Neural progenitor cell (in vitro differentiated cells): ENCODE measurements around the gene CACNB4. TPM values are rescaled to one million over a fixed set of nuclear protein-coding genes. Genes with fewer than 3 reads are reported as not detected.
"Not testable (repeated sequence)": the region's sequence is repeated elsewhere in the genome, so short reads cannot be mapped to it uniquely, and the experiment has no call there.

Source experiments
- DNase-seq: peaks from one replicate; pipeline ENCODE4 v3.0.0-alpha.2; 2016; ENCODE audit warnings: low spot score
- H2AFZ ChIP-seq: fragments of 200-600 bp; sonication (generic); replicated peaks from 2 replicates; pipeline ENCODE4 v1.6.1; 2016; ENCODE audit warnings: antibody characterized with exemption
- H3F3A ChIP-seq: fragments of 200-600 bp; sonication (generic); 2 replicates; pipeline ENCODE4 v1.6.1; 2016; ENCODE audit warnings: antibody characterized with exemption, low read depth
- H3K27ac ChIP-seq: fragments of 200-600 bp; sonication (generic); 2 replicates; pipeline ENCODE4 v1.5.1; 2016; ENCODE audit warnings: mild to moderate bottlenecking
- H3K27me3 ChIP-seq: fragments of 200-600 bp; sonication (generic); 2 replicates; pipeline ENCODE4 v1.6.1; 2016; ENCODE audit warnings: mild to moderate bottlenecking, moderate library complexity
- H3K36me3 ChIP-seq: fragments of 200-600 bp; sonication (generic); 2 replicates; pipeline ENCODE4 v1.5.1; 2016
- H3K4me1 ChIP-seq: fragments of 200-600 bp; sonication (generic); 2 replicates; pipeline ENCODE4 v1.6.1; 2016; ENCODE audit warnings: mixed run types
- H3K4me2 ChIP-seq: fragments of 200-600 bp; sonication (generic); 2 replicates; pipeline ENCODE4 v1.6.1; 2016
- H3K4me3 ChIP-seq: fragments of 200-600 bp; sonication (generic); 2 replicates; pipeline ENCODE4 v1.5.1; 2016
- H3K79me2 ChIP-seq: fragments of 200-600 bp; sonication (generic); 2 replicates; pipeline ENCODE4 v1.6.1; 2016; ENCODE audit warnings: low read depth
- H3K9ac ChIP-seq: fragments of 200-600 bp; sonication (generic); 2 replicates; pipeline ENCODE4 v1.6.1; 2016
- H3K9me3 ChIP-seq: fragments of 200-600 bp; sonication (generic); 2 replicates; pipeline ENCODE4 v1.5.1; 2016; ENCODE audit warnings: low read depth
- H4K20me1 ChIP-seq: fragments of 200-600 bp; sonication (generic); 2 replicates; pipeline ENCODE4 v1.6.1; 2016; ENCODE audit warnings: low read depth
- H3K27ac Mint-ChIP-seq: 3 replicates; pipeline ENCODE4 v1.8.0; 2021; ENCODE audit warnings: mixed read lengths
- H3K27me3 Mint-ChIP-seq: 2 replicates; pipeline ENCODE4 v1.8.0; 2022; ENCODE audit warnings: low read depth, mild to moderate bottlenecking, inconsistent platforms, moderate library complexity, mixed read lengths; ENCODE audit not compliant: insufficient read depth
- H3K36me3 Mint-ChIP-seq: 3 replicates; pipeline ENCODE4 v1.8.0; 2021; ENCODE audit warnings: mixed read lengths
- H3K4me1 Mint-ChIP-seq: 3 replicates; pipeline ENCODE4 v1.8.0; 2021; ENCODE audit warnings: mixed read lengths
- H3K4me3 Mint-ChIP-seq: 3 replicates; pipeline ENCODE4 v1.8.0; 2021; ENCODE audit warnings: mild to moderate bottlenecking, moderate library complexity, mixed read lengths
- H3K9me3 Mint-ChIP-seq: 3 replicates; pipeline ENCODE4 v1.8.0; 2020; ENCODE audit warnings: mixed read lengths
- EZH2 ChIP-seq: fragments of 200-600 bp; sonication (generic); IDR thresholded peaks from 2 replicates; pipeline ENCODE4 v1.6.1; 2017; ENCODE audit warnings: antibody characterized with exemption, mild to moderate bottlenecking, moderate library complexity
- EZH2phosphoT487 ChIP-seq: fragments of 200-600 bp; sonication (generic); IDR thresholded peaks from 2 replicates; pipeline ENCODE4 v1.6.1; 2017; ENCODE audit warnings: antibody characterized with exemption
- total RNA-seq: library from RNA; depleted of rRNA; stranded (reverse); fragments of >200 nt; gene quantifications from 2 replicates; pipeline ENCODE4 v1.2.3, GENCODE V29; 2015; ENCODE audit warnings: low replicate concordance
- TF ChIP-seq, protein P1 (sequence below): fragments of 200-600 bp; sonication (generic); IDR thresholded peaks from 2 replicates; pipeline ENCODE4 v1.5.1; 2017; ENCODE audit warnings: antibody characterized with exemption, mild to moderate bottlenecking

The CACNB4 gene
- total RNA-seq, 1 donor from 2014 or later: 14.2 TPM

DNA sequence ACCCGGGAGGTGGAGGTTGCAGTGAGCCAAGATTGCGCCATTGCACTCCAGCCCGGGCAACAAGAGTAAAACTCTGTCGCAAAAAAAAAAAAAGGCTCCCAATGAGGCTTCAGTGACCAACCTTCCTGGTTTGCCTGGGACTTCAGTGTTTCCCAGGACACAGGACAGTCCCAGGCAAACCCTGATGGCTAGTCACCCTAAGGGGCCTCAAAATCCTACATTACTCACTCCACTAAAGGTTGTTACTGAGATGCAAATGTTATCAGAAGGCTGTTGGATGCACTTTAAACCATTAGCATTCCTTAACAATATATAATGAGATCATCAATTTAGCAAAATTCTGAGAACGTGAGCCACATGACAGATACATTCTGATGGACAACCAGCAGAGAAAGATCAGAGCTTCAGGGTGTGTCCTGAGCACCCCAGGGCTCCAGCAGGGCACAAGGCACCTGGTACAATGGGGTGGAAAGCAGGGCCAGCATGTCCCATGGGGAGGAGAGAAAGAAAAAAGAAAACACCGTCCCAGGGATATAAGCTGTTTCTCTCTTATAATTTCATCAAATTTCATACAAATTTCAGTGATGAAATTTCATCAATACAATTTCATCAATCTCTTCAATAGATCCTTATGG lies 152.5 kb downstream of the CACNB4 start:
- Histone ChIP-seq H3K27ac (no peak overlapping the region), H3K36me3 (no peaks in the 10 kb centered on the region), H3K4me1 (peaks cover 5% of the 10 kb centered on the region), H3K9ac (no peak overlapping the region), H3K4me2 (no peak overlapping the region), H3K4me3 (no peak overlapping the region), H3K27me3 (no peaks in the 10 kb centered on the region), H3K9me3 (peaks cover 4% of the 10 kb centered on the region), H4K20me1 (no peaks in the 10 kb centered on the region), H3K79me2 (no peaks in the 10 kb centered on the region), H2AFZ (no peak overlapping the region), H3F3A (no peaks in the 10 kb centered on the region)
- H3K27me3 Mint-ChIP-seq: peaks cover 2% of the 10 kb centered on the region
- no peak overlapping the region for H3K27ac Mint-ChIP-seq
- H3K9me3 Mint-ChIP-seq: peaks cover 17% of the 10 kb centered on the region
- DNase-seq: no peak
- H3K4me1 Mint-ChIP-seq: peaks cover 13% of the 10 kb centered on the region
- peaks cover 2% of the 10 kb centered on the region for H3K36me3 Mint-ChIP-seq
- no peak overlapping the region for H3K4me3 Mint-ChIP-seq
- TF ChIP-seq EZH2phosphoT487 (no peak), EZH2 (no peak)
- TF ChIP-seq, protein P1, sequence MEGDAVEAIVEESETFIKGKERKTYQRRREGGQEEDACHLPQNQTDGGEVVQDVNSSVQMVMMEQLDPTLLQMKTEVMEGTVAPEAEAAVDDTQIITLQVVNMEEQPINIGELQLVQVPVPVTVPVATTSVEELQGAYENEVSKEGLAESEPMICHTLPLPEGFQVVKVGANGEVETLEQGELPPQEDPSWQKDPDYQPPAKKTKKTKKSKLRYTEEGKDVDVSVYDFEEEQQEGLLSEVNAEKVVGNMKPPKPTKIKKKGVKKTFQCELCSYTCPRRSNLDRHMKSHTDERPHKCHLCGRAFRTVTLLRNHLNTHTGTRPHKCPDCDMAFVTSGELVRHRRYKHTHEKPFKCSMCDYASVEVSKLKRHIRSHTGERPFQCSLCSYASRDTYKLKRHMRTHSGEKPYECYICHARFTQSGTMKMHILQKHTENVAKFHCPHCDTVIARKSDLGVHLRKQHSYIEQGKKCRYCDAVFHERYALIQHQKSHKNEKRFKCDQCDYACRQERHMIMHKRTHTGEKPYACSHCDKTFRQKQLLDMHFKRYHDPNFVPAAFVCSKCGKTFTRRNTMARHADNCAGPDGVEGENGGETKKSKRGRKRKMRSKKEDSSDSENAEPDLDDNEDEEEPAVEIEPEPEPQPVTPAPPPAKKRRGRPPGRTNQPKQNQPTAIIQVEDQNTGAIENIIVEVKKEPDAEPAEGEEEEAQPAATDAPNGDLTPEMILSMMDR: no peak

GRCh38 chr2:151945602-151946001 lies 153.2 kb downstream of the CACNB4 start:
- H4K20me1 ChIP-seq: no peaks in the 10 kb centered on the region
- H3K27me3 ChIP-seq: no peaks in the 10 kb centered on the region
- Mint-ChIP-seq H3K27ac (no peak overlapping the region), H3K27me3 (peaks cover 1% of the 10 kb centered on the region), H3K4me3 (no peak overlapping the region), H3K36me3 (peaks cover 2% of the 10 kb centered on the region), H3K9me3 (peaks cover 17% of the 10 kb centered on the region), H3K4me1 (peaks cover 13% of the 10 kb centered on the region)
- H3K4me2 ChIP-seq: no peak overlapping the region
- DNase-seq: no peak
- H3K9me3 ChIP-seq: peaks cover 4% of the 10 kb centered on the region
- H3F3A ChIP-seq: no peaks in the 10 kb centered on the region
- no peak overlapping the region for H3K27ac ChIP-seq
- peaks cover 5% of the 10 kb centered on the region for H3K4me1 ChIP-seq
- H3K79me2 ChIP-seq: no peaks in the 10 kb centered on the region
- H3K36me3 ChIP-seq: no peaks in the 10 kb centered on the region
- H2AFZ ChIP-seq: no peak overlapping the region
- no peak overlapping the region for H3K9ac ChIP-seq
- H3K4me3 ChIP-seq: no peak overlapping the region
- no peak for TF ChIP-seq EZH2

- Histone ChIP-seq H3K4me3 (no peak overlapping the region), H3K9me3 (peaks cover 4% of the 10 kb centered on the region), H3K4me1 (peaks cover 5% of the 10 kb centered on the region), H3F3A (no peaks in the 10 kb centered on the region), H3K27me3 (no peaks in the 10 kb centered on the region), H3K4me2 (no peak overlapping the region), H3K27ac (no peak overlapping the region), H3K36me3 (no peaks in the 10 kb centered on the region), H3K9ac (no peak overlapping the region), H4K20me1 (no peaks in the 10 kb centered on the region), H3K79me2 (no peaks in the 10 kb centered on the region), H2AFZ (no peak overlapping the region)
- H3K4me3 Mint-ChIP-seq: no peak overlapping the region
- H3K36me3 Mint-ChIP-seq: peaks cover 2% of the 10 kb centered on the region
- DNase-seq: no peak
- peaks cover 17% of the 10 kb centered on the region for H3K9me3 Mint-ChIP-seq
- peaks cover 13% of the 10 kb centered on the region for H3K4me1 Mint-ChIP-seq
- no peak overlapping the region for H3K27ac Mint-ChIP-seq
- TF ChIP-seq EZH2: no peak
- no peak for TF ChIP-seq EZH2phosphoT487
- TF ChIP-seq, protein P1: no peak
- no peaks in the 10 kb centered on the region for H3K27me3 Mint-ChIP-seq
These were observed 153.7 kb downstream of the CACNB4 start for GRCh38 chr2:151945186-151945585.

- Histone ChIP-seq H3K9me3 (peaks cover 4% of the 10 kb centered on the region), H3K36me3 (no peaks in the 10 kb centered on the region), H4K20me1 (no peaks in the 10 kb centered on the region), H3K9ac (no peak overlapping the region), H3K4me1 (peaks cover 5% of the 10 kb centered on the region), H3K27me3 (no peaks in the 10 kb centered on the region), H3F3A (no peaks in the 10 kb centered on the region), H2AFZ (no peak overlapping the region), H3K79me2 (no peaks in the 10 kb centered on the region), H3K27ac (no peak overlapping the region), H3K4me3 (no peak overlapping the region), H3K4me2 (no peak overlapping the region)
- Mint-ChIP-seq H3K27ac (no peak overlapping the region), H3K27me3 (peaks cover 2% of the 10 kb centered on the region), H3K4me1 (peaks cover 13% of the 10 kb centered on the region), H3K9me3 (peaks cover 17% of the 10 kb centered on the region), H3K36me3 (peaks cover 2% of the 10 kb centered on the region), H3K4me3 (no peak overlapping the region)
- DNase-seq: no peak
- TF ChIP-seq, protein P1: no peak
- TF ChIP-seq EZH2 (no peak), EZH2phosphoT487 (no peak)
These were observed 155.4 kb downstream of the CACNB4 start for GRCh38 chr2:151943461-151943860.

DNA sequence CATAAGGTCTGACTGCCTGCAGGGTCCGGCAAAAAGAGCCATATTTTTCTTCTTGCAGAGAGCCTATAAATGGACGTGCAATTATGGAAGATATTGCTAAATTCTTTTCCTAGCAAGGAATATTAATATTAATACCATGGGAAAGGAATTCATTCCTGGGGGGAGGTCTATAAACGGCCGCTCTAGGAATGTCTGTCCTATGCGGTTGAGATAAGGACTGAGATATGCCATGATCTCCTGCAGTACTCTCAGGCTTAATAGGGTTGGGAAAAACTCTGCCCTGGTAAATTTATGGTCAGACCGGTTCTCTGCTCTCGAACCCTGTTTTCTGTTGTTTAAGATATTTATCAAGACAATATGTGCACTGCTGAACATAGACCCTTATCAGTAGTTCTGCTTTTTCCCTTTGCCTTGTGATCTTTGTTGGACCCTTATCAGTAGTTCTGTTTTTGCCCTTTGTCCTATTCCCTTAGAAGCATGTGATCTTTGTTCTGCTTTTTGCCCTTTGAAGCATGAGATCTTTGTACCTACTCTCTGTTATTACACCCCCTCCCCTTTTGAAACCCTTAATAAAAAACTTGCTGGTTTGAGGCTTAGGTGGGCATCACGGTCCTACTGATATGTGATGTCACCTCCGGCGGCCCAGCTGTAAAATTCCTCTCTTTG lies 156.2 kb downstream of the CACNB4 start:
- H3K36me3 Mint-ChIP-seq, DNase-seq, H3K79me2 ChIP-seq: not testable (repeated sequence)

More for the DNA sequence above, 156.2 kb downstream of the CACNB4 start:
- H3F3A ChIP-seq, H3K4me1 Mint-ChIP-seq, H3K9ac ChIP-seq, H3K9me3 ChIP-seq, H3K27me3 Mint-ChIP-seq, H3K36me3 ChIP-seq, H3K4me3 Mint-ChIP-seq, H3K27ac Mint-ChIP-seq, H3K4me3 ChIP-seq, H3K4me2 ChIP-seq, H3K4me1 ChIP-seq, H3K27ac ChIP-seq, H4K20me1 ChIP-seq, H3K27me3 ChIP-seq, H2AFZ ChIP-seq: not testable (repeated sequence)
- H3K9me3 Mint-ChIP-seq: peaks cover 17% of the 10 kb centered on the region
